Measurements from ENCODE around the gene ADAT2.

- TF ChIP-seq CTCF (IDR thresholded peaks at IDR 0.05) (no peak), POLR2A (IDR thresholded peaks at IDR 0.05) (no peak)
Observed at GRCh38 chr6:143486752-143487151, 36.3 kb upstream of the ADAT2 start.
